ENCODE results near the gene KLK7.

DNA sequence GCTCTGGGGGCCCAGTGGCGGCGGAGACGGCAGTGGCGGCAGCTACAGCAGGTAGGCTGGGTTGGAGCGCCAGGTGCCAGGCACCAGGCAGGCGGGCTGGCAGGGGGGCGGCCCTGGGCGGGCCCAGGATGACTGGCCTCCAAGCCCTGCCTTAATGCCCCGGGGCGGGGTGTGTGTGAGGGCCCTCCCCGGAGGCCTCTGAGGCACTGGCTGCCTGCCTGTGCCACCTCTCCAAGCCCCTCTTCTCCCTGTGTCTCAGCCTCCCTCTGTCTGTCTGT is 42.8 kb upstream of the KLK7 start, which contains the start of gene KLK11:
- TF ChIP-seq ZNF384 (IDR thresholded peaks at IDR 0.05) (no peak), SP1 (IDR thresholded peaks at IDR 0.05) (no peak), HDGF (IDR thresholded peaks at IDR 0.05; ENCODE audit: borderline replicate concordance) (no peak), FOXA1 (IDR thresholded peaks at IDR 0.05) (no peak), BHLHE40 (IDR thresholded peaks at IDR 0.05; ENCODE audit: borderline replicate concordance) (no peak), ARNT (IDR thresholded peaks at IDR 0.05) (no peak)
